ENCODE data around the gene RPL7A.
A peak's percentile ranks its signal among the peaks of the same experiment; 100 is the strongest.

RPL7A gene

GRCh38 chr9:133368249-133368881, 20.3 kb downstream of the RPL7A start:
- Histone ChIP-seq H2BK15ac (ENCODE audit: low read depth, poor library complexity, severe bottlenecking) (no peak overlapping the region), H3K4me3 (ENCODE audit: insufficient read depth in 1 of 2, low read depth in 1 of 2, low read length in 2 of 2) (peak overlapping the region in 1 of 2 experiments; percentile 43), H3K4me2 (ENCODE audit: low read length, poor library complexity, severe bottlenecking) (peak overlapping the region; percentile 34), H3K18ac (ENCODE audit: low read depth in 1 of 2, low read length in 2 of 2) (no peak overlapping the region), H4K8ac (ENCODE audit: low read length) (no peak overlapping the region), H2BK12ac (ENCODE audit: low read length in 2 of 2) (no peak overlapping the region), H3K27ac (ENCODE audit: low read length, poor library complexity, severe bottlenecking) (no peak overlapping the region), H2AFZ (ENCODE audit: low read depth, low read length) (no peak overlapping the region), H2BK5ac (ENCODE audit: low read depth, low read length, poor library complexity, severe bottlenecking) (no peak overlapping the region), H3K4me1 (ENCODE audit: control insufficient read depth, insufficient read depth, low read depth, low read length) (peaks cover 60% of the 10 kb centered on the region), H4K91ac (ENCODE audit: low read length) (no peak overlapping the region), H3K36me3 (ENCODE audit: control insufficient read depth in 1 of 2, insufficient read depth in 2 of 2, low read depth in 1 of 2, low read length in 2 of 2) (peaks cover 78 to 89% of the 10 kb centered on the region in 2 experiments), H2AK5ac (ENCODE audit: low read length, severe bottlenecking) (no peak overlapping the region), H3K14ac (ENCODE audit: low read length in 2 of 2) (no peak overlapping the region), H2BK120ac (ENCODE audit: low read depth, low read length) (no peak overlapping the region), H3K79me1 (replicated peaks; ENCODE audit: low read length, poor library complexity, severe bottlenecking) (peaks cover 5% of the 10 kb centered on the region), H3K23ac (ENCODE audit: low read length in 2 of 2) (no peak overlapping the region), H3K9me3 (ENCODE audit: control insufficient read depth, low read length) (no peaks in the 10 kb centered on the region), H3K27me3 (ENCODE audit: control insufficient read depth in 1 of 2, insufficient read depth in 1 of 2, low read length in 2 of 2) (no peaks in the 10 kb centered on the region), H3K4ac (ENCODE audit: low read depth in 1 of 2, low read length in 2 of 2) (no peak overlapping the region), H3K9ac (ENCODE audit: low read length) (peak overlapping the region; percentile 36)
- WGBS: 76% methylated on average over 18 of the region's 18 CpGs
- DNase-seq: no peak

- H3K4me1 ChIP-seq (ENCODE audit: control insufficient read depth, insufficient read depth, low read depth, low read length): peaks cover 63% of the 10 kb centered on the region
- H2AK5ac ChIP-seq (ENCODE audit: low read length, severe bottlenecking): no peak overlapping the region
- DNase-seq: no peak
- no peak overlapping the region for H3K14ac ChIP-seq (ENCODE audit: low read length in 2 of 2)
- H4K91ac ChIP-seq (ENCODE audit: low read length): no peak overlapping the region
- no peaks in the 10 kb centered on the region for H3K27me3 ChIP-seq (ENCODE audit: control insufficient read depth in 1 of 2, insufficient read depth in 1 of 2, low read length in 2 of 2)
- H3K36me3 ChIP-seq (ENCODE audit: control insufficient read depth in 1 of 2, insufficient read depth in 2 of 2, low read depth in 1 of 2, low read length in 2 of 2): peaks cover 70 to 80% of the 10 kb centered on the region in 2 experiments
- H2BK5ac ChIP-seq (ENCODE audit: low read depth, low read length, poor library complexity, severe bottlenecking): no peak overlapping the region
- WGBS: 88% methylated on average over 6 of the region's 6 CpGs
- H3K9me3 ChIP-seq (ENCODE audit: control insufficient read depth, low read length): no peaks in the 10 kb centered on the region
- H3K79me1 ChIP-seq (replicated peaks; ENCODE audit: low read length, poor library complexity, severe bottlenecking): peaks cover 2% of the 10 kb centered on the region
- H2BK12ac ChIP-seq (ENCODE audit: low read length in 2 of 2): no peak overlapping the region
- no peak overlapping the region for H3K23ac ChIP-seq (ENCODE audit: low read length in 2 of 2)
- H2AFZ ChIP-seq (ENCODE audit: low read depth, low read length): no peak overlapping the region
- H3K18ac ChIP-seq (ENCODE audit: low read depth in 1 of 2, low read length in 2 of 2): no peak overlapping the region
- no peak overlapping the region for H3K4ac ChIP-seq (ENCODE audit: low read depth in 1 of 2, low read length in 2 of 2)
- peak overlapping the region; percentile 36 for H3K9ac ChIP-seq (ENCODE audit: low read length)
- H3K4me2 ChIP-seq (ENCODE audit: low read length, poor library complexity, severe bottlenecking): no peak overlapping the region
- no peak overlapping the region for H2BK15ac ChIP-seq (ENCODE audit: low read depth, poor library complexity, severe bottlenecking)
- no peak overlapping the region for H3K4me3 ChIP-seq (ENCODE audit: insufficient read depth in 1 of 2, low read depth in 1 of 2, low read length in 2 of 2)
- no peak overlapping the region for H4K8ac ChIP-seq (ENCODE audit: low read length)
- H3K27ac ChIP-seq (ENCODE audit: low read length, poor library complexity, severe bottlenecking): no peak overlapping the region
- H2BK120ac ChIP-seq (ENCODE audit: low read depth, low read length): no peak overlapping the region
These were observed 21.4 kb downstream of the RPL7A start for GRCh38 chr9:133369422-133369821.

- Histone ChIP-seq H2AK5ac (ENCODE audit: low read length, severe bottlenecking) (no peak overlapping the region), H2BK12ac (ENCODE audit: low read length in 2 of 2) (no peak overlapping the region), H3K4ac (ENCODE audit: low read depth in 1 of 2, low read length in 2 of 2) (no peak overlapping the region), H2BK120ac (ENCODE audit: low read depth, low read length) (no peak overlapping the region), H3K9me3 (ENCODE audit: control insufficient read depth, low read length) (no peaks in the 10 kb centered on the region), H3K18ac (ENCODE audit: low read depth in 1 of 2, low read length in 2 of 2) (no peak overlapping the region), H2BK5ac (ENCODE audit: low read depth, low read length, poor library complexity, severe bottlenecking) (no peak overlapping the region), H3K4me1 (ENCODE audit: control insufficient read depth, insufficient read depth, low read depth, low read length) (peaks cover 59% of the 10 kb centered on the region), H3K27me3 (ENCODE audit: control insufficient read depth in 1 of 2, insufficient read depth in 1 of 2, low read length in 2 of 2) (no peaks in the 10 kb centered on the region), H3K4me3 (ENCODE audit: insufficient read depth in 1 of 2, low read depth in 1 of 2, low read length in 2 of 2) (no peak overlapping the region), H2AFZ (ENCODE audit: low read depth, low read length) (no peak overlapping the region), H3K9ac (ENCODE audit: low read length) (no peak overlapping the region), H3K4me2 (ENCODE audit: low read length, poor library complexity, severe bottlenecking) (no peak overlapping the region), H4K8ac (ENCODE audit: low read length) (no peak overlapping the region), H2BK15ac (ENCODE audit: low read depth, poor library complexity, severe bottlenecking) (no peak overlapping the region), H3K27ac (ENCODE audit: low read length, poor library complexity, severe bottlenecking) (no peak overlapping the region), H3K23ac (ENCODE audit: low read length in 2 of 2) (no peak overlapping the region), H4K91ac (ENCODE audit: low read length) (no peak overlapping the region), H3K79me1 (replicated peaks; ENCODE audit: low read length, poor library complexity, severe bottlenecking) (no peaks in the 10 kb centered on the region), H3K14ac (ENCODE audit: low read length in 2 of 2) (no peak overlapping the region), H3K36me3 (ENCODE audit: control insufficient read depth in 1 of 2, insufficient read depth in 2 of 2, low read depth in 1 of 2, low read length in 2 of 2) (peaks cover 67 to 77% of the 10 kb centered on the region in 2 experiments)
- DNase-seq: no peak
- 95% methylated on average over 7 of the region's 7 CpGs for WGBS
These were observed 21.9 kb downstream of the RPL7A start for GRCh38 chr9:133369933-133370332.

- no peak overlapping the region for H3K18ac ChIP-seq (ENCODE audit: low read depth in 1 of 2, low read length in 2 of 2)
- H3K4me3 ChIP-seq (ENCODE audit: insufficient read depth in 1 of 2, low read depth in 1 of 2, low read length in 2 of 2): peak overlapping the region in 1 of 2 experiments; percentile 62
- H2BK12ac ChIP-seq (ENCODE audit: low read length in 2 of 2): no peak overlapping the region
- peaks cover 57% of the 10 kb centered on the region for H3K4me1 ChIP-seq (ENCODE audit: control insufficient read depth, insufficient read depth, low read depth, low read length)
- H3K14ac ChIP-seq (ENCODE audit: low read length in 2 of 2): no peak overlapping the region
- H3K23ac ChIP-seq (ENCODE audit: low read length in 2 of 2): peak overlapping the region in 1 of 2 experiments; percentile 1
- no peak overlapping the region for H4K8ac ChIP-seq (ENCODE audit: low read length)
- no peak overlapping the region for H2BK120ac ChIP-seq (ENCODE audit: low read depth, low read length)
- peak overlapping the region; percentile 70 for H3K9ac ChIP-seq (ENCODE audit: low read length)
- H3K4ac ChIP-seq (ENCODE audit: low read depth in 1 of 2, low read length in 2 of 2): no peak overlapping the region
- H4K91ac ChIP-seq (ENCODE audit: low read length): no peak overlapping the region
- H3K27me3 ChIP-seq (ENCODE audit: control insufficient read depth in 1 of 2, insufficient read depth in 1 of 2, low read length in 2 of 2): no peaks in the 10 kb centered on the region
- H2BK5ac ChIP-seq (ENCODE audit: low read depth, low read length, poor library complexity, severe bottlenecking): no peak overlapping the region
- WGBS: 96% methylated on average over 9 of the region's 9 CpGs
- H3K9me3 ChIP-seq (ENCODE audit: control insufficient read depth, low read length): no peaks in the 10 kb centered on the region
- H2BK15ac ChIP-seq (ENCODE audit: low read depth, poor library complexity, severe bottlenecking): no peak overlapping the region
- H3K79me1 ChIP-seq (replicated peaks; ENCODE audit: low read length, poor library complexity, severe bottlenecking): no peaks in the 10 kb centered on the region
- no peak overlapping the region for H2AK5ac ChIP-seq (ENCODE audit: low read length, severe bottlenecking)
- DNase-seq: no peak
- no peak overlapping the region for H2AFZ ChIP-seq (ENCODE audit: low read depth, low read length)
- H3K27ac ChIP-seq (ENCODE audit: low read length, poor library complexity, severe bottlenecking): no peak overlapping the region
- no peak overlapping the region for H3K4me2 ChIP-seq (ENCODE audit: low read length, poor library complexity, severe bottlenecking)
- peaks cover 63 to 70% of the 10 kb centered on the region in 2 experiments for H3K36me3 ChIP-seq (ENCODE audit: control insufficient read depth in 1 of 2, insufficient read depth in 2 of 2, low read depth in 1 of 2, low read length in 2 of 2)
These were observed 22.7 kb downstream of the RPL7A start for GRCh38 chr9:133370685-133371084.

Measured in mesenchymal stem cell (in vitro differentiated cells and primary cell).